HFF-Myc (cell line): ENCODE measurements around the gene CTNNA3.

Experiments
- DNase-seq: peaks from one replicate; pipeline ENCODE4 v3.0.0-alpha.2; 2011; ENCODE audit warnings: low read depth; ENCODE audit errors: extremely low read depth
- H3K4me3 ChIP-seq: replicated peaks from 2 replicates; pipeline ENCODE4 v1.5.1; 2011; ENCODE audit warnings: low read depth, mild to moderate bottlenecking, control low read depth, low read length
- TF ChIP-seq, protein P1 (sequence below): IDR thresholded peaks from 2 replicates; pipeline ENCODE4 v1.5.1; 2012; ENCODE audit warnings: mild to moderate bottlenecking, low read depth, low read length, control low read depth; ENCODE audit errors: missing control alignments

CTNNA3 gene

DNA sequence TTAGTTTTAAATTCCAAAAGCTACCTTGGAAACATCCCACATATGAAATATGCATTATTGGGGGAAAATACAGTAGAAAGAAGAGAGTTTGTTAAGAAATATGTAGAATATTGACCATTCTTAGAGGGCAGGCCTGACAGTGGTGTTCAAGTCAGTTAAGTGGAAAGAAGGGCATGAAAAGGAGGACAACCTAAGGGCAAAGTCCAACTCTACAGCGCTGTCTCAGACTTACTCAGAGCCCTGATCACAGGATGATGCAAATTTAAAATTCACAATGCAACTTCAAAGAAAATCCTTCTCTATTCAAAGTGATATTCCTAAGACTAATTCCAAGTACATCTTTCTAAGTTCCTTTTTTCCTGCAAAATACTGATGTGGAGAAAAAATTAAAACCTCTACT lies 909.3 kb downstream of the CTNNA3 start:
- TF ChIP-seq, protein P1, sequence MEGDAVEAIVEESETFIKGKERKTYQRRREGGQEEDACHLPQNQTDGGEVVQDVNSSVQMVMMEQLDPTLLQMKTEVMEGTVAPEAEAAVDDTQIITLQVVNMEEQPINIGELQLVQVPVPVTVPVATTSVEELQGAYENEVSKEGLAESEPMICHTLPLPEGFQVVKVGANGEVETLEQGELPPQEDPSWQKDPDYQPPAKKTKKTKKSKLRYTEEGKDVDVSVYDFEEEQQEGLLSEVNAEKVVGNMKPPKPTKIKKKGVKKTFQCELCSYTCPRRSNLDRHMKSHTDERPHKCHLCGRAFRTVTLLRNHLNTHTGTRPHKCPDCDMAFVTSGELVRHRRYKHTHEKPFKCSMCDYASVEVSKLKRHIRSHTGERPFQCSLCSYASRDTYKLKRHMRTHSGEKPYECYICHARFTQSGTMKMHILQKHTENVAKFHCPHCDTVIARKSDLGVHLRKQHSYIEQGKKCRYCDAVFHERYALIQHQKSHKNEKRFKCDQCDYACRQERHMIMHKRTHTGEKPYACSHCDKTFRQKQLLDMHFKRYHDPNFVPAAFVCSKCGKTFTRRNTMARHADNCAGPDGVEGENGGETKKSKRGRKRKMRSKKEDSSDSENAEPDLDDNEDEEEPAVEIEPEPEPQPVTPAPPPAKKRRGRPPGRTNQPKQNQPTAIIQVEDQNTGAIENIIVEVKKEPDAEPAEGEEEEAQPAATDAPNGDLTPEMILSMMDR = no peak
- DNase-seq = no peak
- H3K4me3 ChIP-seq = no peak overlapping the region

DNA sequence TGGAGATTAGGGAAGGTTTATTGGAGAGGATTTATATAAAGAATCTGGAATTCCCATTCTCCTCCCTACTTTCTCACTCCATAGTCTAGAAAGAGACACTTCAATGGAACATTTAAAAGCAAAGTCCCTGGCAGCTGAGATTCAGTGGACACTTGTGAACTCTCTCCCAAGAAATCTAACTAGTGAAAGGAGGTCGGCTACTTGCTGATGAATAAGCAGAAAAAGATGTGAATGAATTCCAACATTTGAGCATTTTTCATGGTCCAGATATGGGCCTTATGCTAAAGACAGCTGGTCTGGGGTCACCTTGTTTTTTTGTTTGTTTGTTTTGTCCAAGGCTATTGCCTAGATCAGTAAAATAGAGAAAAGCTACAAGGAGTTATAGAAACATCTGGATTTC lies 911.2 kb downstream of the CTNNA3 start:
- H3K4me3 ChIP-seq = no peak overlapping the region
- TF ChIP-seq, protein P1 = no peak
- no peak for DNase-seq

DNA sequence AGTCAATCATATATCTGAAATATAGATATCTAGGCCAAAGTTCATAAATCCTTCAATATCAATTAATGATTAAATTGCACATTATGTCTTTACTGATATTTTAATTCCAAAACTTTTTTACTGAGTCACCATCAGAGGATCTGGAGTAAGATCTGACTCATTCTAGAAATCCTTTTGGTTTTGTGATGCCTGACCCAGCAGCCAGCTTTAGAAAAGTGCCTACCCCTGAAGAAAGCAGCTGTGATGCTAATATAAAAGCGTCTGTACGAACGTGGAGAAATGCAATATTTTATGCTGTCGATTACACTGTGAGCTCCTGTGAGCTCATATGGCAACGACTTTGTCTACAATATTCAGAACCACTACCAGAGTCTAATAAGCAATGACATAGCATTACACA lies 912.7 kb downstream of the CTNNA3 start:
- no peak overlapping the region for H3K4me3 ChIP-seq
- DNase-seq = no peak
- TF ChIP-seq, protein P1 = no peak

DNA sequence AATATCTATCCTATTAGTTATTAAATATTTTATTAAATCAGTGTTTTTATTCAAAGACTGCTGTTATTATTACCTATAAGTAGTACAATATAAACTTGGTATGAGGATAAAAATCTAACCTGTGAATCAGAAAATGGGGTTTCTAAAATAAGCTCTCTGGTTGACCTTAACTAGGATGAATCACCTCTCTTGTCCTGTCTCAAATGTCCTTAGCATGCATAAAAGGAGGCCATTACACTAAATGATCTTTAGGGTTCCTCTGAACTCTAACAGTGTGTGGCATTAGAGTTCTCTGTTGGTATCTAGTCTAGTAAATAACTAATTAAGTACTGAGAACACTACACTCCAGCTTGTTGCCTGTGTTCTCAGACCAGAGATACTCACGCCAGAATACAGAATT lies 913.2 kb downstream of the CTNNA3 start:
- DNase-seq = no peak
- TF ChIP-seq, protein P1 = no peak
- no peak overlapping the region for H3K4me3 ChIP-seq

DNA sequence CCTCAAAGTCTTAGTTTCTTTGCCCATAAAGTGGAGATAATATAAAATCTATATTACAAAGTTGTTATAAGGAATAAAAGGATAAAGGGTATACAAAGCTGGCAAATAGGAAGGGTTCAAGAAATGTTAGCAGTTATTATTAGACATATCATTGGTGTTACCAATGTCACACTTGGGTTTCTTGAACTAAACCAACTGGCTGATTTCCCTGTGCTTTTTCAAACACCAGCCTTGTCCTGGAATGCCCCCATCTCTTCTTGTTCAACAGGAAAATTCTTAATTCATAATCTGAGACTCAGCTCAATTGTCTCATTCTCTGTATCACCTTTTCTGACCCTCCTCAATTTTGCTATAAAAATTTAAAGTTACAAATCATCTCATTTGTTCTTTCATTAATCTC lies 913.9 kb downstream of the CTNNA3 start:
- TF ChIP-seq, protein P1 = no peak
- no peak overlapping the region for H3K4me3 ChIP-seq
- no peak for DNase-seq

DNA sequence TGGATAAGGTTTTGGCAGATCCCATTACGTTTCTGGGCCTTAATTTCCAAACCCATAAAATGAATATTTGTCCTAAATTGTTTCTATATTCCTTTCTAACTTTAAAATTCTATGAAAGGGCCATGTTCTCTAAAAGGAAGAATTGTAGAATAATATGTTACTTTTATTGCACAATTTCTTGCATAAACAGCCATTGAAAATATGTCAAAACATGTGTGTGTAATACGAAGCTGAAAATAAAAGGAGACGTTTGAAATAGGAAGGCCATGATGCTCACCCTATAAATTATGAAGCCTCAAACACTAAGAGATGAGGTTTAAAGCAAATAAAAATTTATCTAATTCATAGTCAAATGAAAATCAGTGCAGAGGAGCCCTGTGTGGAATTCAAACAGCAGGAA lies 915.2 kb downstream of the CTNNA3 start:
- H3K4me3 ChIP-seq = no peak overlapping the region
- TF ChIP-seq, protein P1 = no peak
- DNase-seq = no peak

DNA sequence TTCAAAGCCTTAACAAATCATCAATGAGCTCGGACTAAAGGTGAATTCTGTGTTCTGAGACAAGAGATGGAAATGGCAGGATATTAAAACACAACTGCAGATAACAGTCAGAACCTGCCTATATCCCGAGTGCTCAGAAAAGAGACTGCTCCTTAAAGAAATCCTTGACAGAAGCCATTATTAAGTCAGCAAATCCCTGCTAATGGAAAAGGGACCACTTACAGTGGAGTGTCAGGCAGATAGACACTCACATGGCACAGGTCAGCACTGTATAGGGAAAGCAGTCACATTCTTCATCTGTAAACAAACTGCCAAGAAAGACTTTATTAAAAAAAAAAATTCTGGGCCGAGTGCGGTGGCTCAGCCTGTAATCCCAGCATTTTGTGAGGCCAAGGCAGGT lies 917.6 kb downstream of the CTNNA3 start:
- DNase-seq = no peak
- no peak overlapping the region for H3K4me3 ChIP-seq
- TF ChIP-seq, protein P1 = no peak
